Measurements from ENCODE around the gene NDUFAF4. TPM values are rescaled to one million over a fixed set of nuclear protein-coding genes. Genes with fewer than 3 reads are reported as not detected.

NDUFAF4 gene
- total RNA-seq, 1 experiment from 2014 or later = 44.1 TPM

DNA sequence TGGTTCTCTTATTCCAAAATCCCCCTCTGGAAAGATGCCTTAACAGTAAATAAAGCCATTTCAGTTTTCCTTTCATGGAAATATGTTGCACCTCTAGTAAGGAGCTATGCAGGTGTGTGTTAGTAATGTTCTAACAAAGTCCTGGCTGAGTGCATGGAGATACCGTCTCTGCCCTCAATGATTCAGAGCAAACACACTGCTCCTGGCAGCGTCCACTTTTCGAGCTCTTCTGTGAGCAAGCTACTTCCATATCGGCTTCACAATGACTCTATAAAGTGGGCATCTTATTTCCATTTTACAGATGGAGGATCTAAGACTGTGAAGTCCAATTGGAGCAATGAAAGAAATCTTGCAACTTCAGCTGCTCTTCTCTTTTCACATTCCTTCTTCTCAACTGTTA, 30.0 kb upstream of the NDUFAF4 start:
- H3K27me3 ChIP-seq (replicated peaks; ENCODE audit: control insufficient read depth, insufficient read depth, low read length) = no peaks in the 10 kb centered on the region
- POLR2A ChIA-PET = no interaction called here
- DNase-seq = no peak
- CTCF ChIA-PET = interaction anchor here (0.6 kb wide), 1 partner anchor 661 kb away, joined by 3 read pairs; no protein-coding TSS in a partner anchor
- no peak overlapping the region for H3K4me3 Mint-ChIP-seq (ENCODE audit: unreplicated experiment)
- H3K36me3 ChIP-seq (ENCODE audit: control insufficient read depth, insufficient read depth, low read length) = no peaks in the 10 kb centered on the region
- intact Hi-C loops (cut with micrococcal nuclease; ENCODE audit: unreplicated experiment) = no loop called here
- H3K4me1 Mint-ChIP-seq (ENCODE audit: low read depth, unreplicated experiment) = no peaks in the 10 kb centered on the region
- no peak for TF ChIP-seq CTCF (IDR thresholded peaks at IDR 0.05; ENCODE audit: insufficient read depth in 1 of 2, low read depth in 1 of 2, low read length in 1 of 2, severe bottlenecking in 1 of 2, unreplicated experiment in 1 of 2)
- H3K27me3 Mint-ChIP-seq (ENCODE audit: insufficient read depth, unreplicated experiment) = peaks cover 14% of the 10 kb centered on the region
- no peak overlapping the region for H3K4me3 ChIP-seq (ENCODE audit: low read depth, low read length)
- no peaks in the 10 kb centered on the region for H3K9me3 ChIP-seq
- no TSS peak for BruUV-seq (replicated peaks)
- no peak overlapping the region for H3K27ac Mint-ChIP-seq (ENCODE audit: unreplicated experiment)
- H3K36me3 Mint-ChIP-seq (ENCODE audit: insufficient read depth, unreplicated experiment) = peaks cover 6% of the 10 kb centered on the region
- no peaks in the 10 kb centered on the region for H3K4me1 ChIP-seq
- no peaks in the 10 kb centered on the region for H3K9me3 Mint-ChIP-seq (ENCODE audit: unreplicated experiment)

- Mint-ChIP-seq H3K36me3 (ENCODE audit: insufficient read depth, unreplicated experiment) (peaks cover 6% of the 10 kb centered on the region), H3K27me3 (ENCODE audit: insufficient read depth, unreplicated experiment) (peaks cover 14% of the 10 kb centered on the region), H3K9me3 (ENCODE audit: unreplicated experiment) (no peaks in the 10 kb centered on the region), H3K27ac (ENCODE audit: unreplicated experiment) (no peak overlapping the region), H3K4me3 (ENCODE audit: unreplicated experiment) (no peak overlapping the region), H3K4me1 (ENCODE audit: low read depth, unreplicated experiment) (no peaks in the 10 kb centered on the region)
- CTCF ChIA-PET = no interaction called here
- no TSS peak for BruUV-seq (replicated peaks)
- no peak for TF ChIP-seq CTCF (IDR thresholded peaks at IDR 0.05; ENCODE audit: insufficient read depth in 1 of 2, low read depth in 1 of 2, low read length in 1 of 2, severe bottlenecking in 1 of 2, unreplicated experiment in 1 of 2)
- Histone ChIP-seq H3K4me1 (no peaks in the 10 kb centered on the region), H3K9me3 (no peaks in the 10 kb centered on the region), H3K27me3 (replicated peaks; ENCODE audit: control insufficient read depth, insufficient read depth, low read length) (no peaks in the 10 kb centered on the region), H3K36me3 (ENCODE audit: control insufficient read depth, insufficient read depth, low read length) (no peaks in the 10 kb centered on the region), H3K4me3 (ENCODE audit: low read depth, low read length) (no peak overlapping the region)
- intact Hi-C loops (cut with micrococcal nuclease; ENCODE audit: unreplicated experiment) = no loop called here
- DNase-seq = no peak
- POLR2A ChIA-PET = no interaction called here
Observed at GRCh38 chr6:96926425-96926824, 28.7 kb upstream of the NDUFAF4 start.

- Histone ChIP-seq H3K27me3 (replicated peaks; ENCODE audit: control insufficient read depth, insufficient read depth, low read length) (no peaks in the 10 kb centered on the region), H3K36me3 (ENCODE audit: control insufficient read depth, insufficient read depth, low read length) (no peaks in the 10 kb centered on the region), H3K4me3 (ENCODE audit: low read depth, low read length) (peak overlapping the region; percentile 87), H3K9me3 (no peaks in the 10 kb centered on the region), H3K4me1 (no peaks in the 10 kb centered on the region)
- Mint-ChIP-seq H3K9me3 (ENCODE audit: unreplicated experiment) (no peaks in the 10 kb centered on the region), H3K36me3 (ENCODE audit: insufficient read depth, unreplicated experiment) (peaks cover 6% of the 10 kb centered on the region), H3K4me1 (ENCODE audit: low read depth, unreplicated experiment) (no peaks in the 10 kb centered on the region), H3K4me3 (ENCODE audit: unreplicated experiment) (peak overlapping the region; percentile 94), H3K27me3 (ENCODE audit: insufficient read depth, unreplicated experiment) (peaks cover 14% of the 10 kb centered on the region), H3K27ac (ENCODE audit: unreplicated experiment) (no peak overlapping the region)
- no peak for DNase-seq
- intact Hi-C loops (cut with micrococcal nuclease; ENCODE audit: unreplicated experiment) = no loop called here
- ChIA-PET CTCF (no interaction called here), POLR2A (no interaction called here)
- no peak for TF ChIP-seq CTCF (IDR thresholded peaks at IDR 0.05; ENCODE audit: insufficient read depth in 1 of 2, low read depth in 1 of 2, low read length in 1 of 2, severe bottlenecking in 1 of 2, unreplicated experiment in 1 of 2)
- no TSS peak for BruUV-seq (replicated peaks)
Observed at GRCh38 chr6:96925290-96925687, 27.6 kb upstream of the NDUFAF4 start.
